WTC11 (cell line): ENCODE results near the gene MYOM3. TPM values are rescaled to one million over a fixed set of nuclear protein-coding genes. Genes with fewer than 3 reads are reported as not detected.

ENCODE experiments used
- ATAC-seq: fragments of 200-7000 bp; cut with Tn5 transposase; 2 replicates; pipeline ENCODE4 v1.10.0; 2021; ENCODE audit warnings: mild to moderate bottlenecking, moderate library complexity
- CTCF ChIA-PET: fragments of 300-600 bp; sonication (Branson Sonifier 250); formaldehyde crosslinking; loops from one replicate; lab custom pipeline; 2021; ENCODE audit warnings: antibody characterized with exemption; lab: Charles Lee
- POLR2A ChIA-PET: fragments of 350-600 bp; sonication (Branson Sonifier 250); formaldehyde crosslinking; loops from one replicate; lab custom pipeline; 2021; ENCODE audit warnings: antibody characterized with exemption; lab: Charles Lee
- DNase-seq: peaks from one replicate; pipeline ENCODE4 v3.0.0; 2021; ENCODE audit warnings: low spot score
- H3K27ac Mint-ChIP-seq: 2 replicates; pipeline ENCODE4 v1.8.0; 2021; ENCODE audit warnings: mixed read lengths
- H3K27me3 Mint-ChIP-seq: 2 replicates; pipeline ENCODE4 v1.8.0; 2021; ENCODE audit warnings: low read depth, mild to moderate bottlenecking, moderate library complexity, mixed read lengths
- H3K36me3 Mint-ChIP-seq: 2 replicates; pipeline ENCODE4 v1.8.0; 2021; ENCODE audit warnings: mixed read lengths
- H3K4me1 Mint-ChIP-seq: 2 replicates; pipeline ENCODE4 v1.8.0; 2022; ENCODE audit warnings: mixed read lengths
- H3K4me3 Mint-ChIP-seq: 2 replicates; pipeline ENCODE4 v1.8.0; 2021; ENCODE audit warnings: mild to moderate bottlenecking, moderate library complexity, mixed read lengths
- H3K9me3 Mint-ChIP-seq: 2 replicates; pipeline ENCODE4 v1.8.0; 2021; ENCODE audit warnings: mixed read lengths
- EMX1 ChIP-seq: fragments of 250-450 bp; sonication (Bioruptor Pico); IDR thresholded peaks from 2 replicates; pipeline ENCODE4 v1.8.0; 2021; ENCODE audit warnings: mild to moderate bottlenecking
- MYBL2 ChIP-seq: sonication (generic); formaldehyde crosslinking; IDR thresholded peaks from 2 replicates; pipeline ENCODE4 v1.8.1; 2023; ENCODE audit warnings: mild to moderate bottlenecking, moderate library complexity, missing genetic modification reagents
- NR3C1 ChIP-seq: sonication (generic); formaldehyde crosslinking; conservative IDR thresholded peaks from 2 replicates; pipeline ENCODE4 v1.8.1; 2023; ENCODE audit warnings: low read depth, mild to moderate bottlenecking, missing genetic modification reagents
- SP1 ChIP-seq: sonication (generic); formaldehyde crosslinking; conservative IDR thresholded peaks from 2 replicates; pipeline ENCODE4 v1.8.1; 2022; ENCODE audit warnings: missing genetic modification reagents
- ZBTB21 ChIP-seq: sonication (generic); formaldehyde crosslinking; IDR thresholded peaks from 2 replicates; pipeline ENCODE4 v1.8.1; 2023; ENCODE audit warnings: mild to moderate bottlenecking, missing genetic modification reagents, borderline replicate concordance
- ZNF423 ChIP-seq: fragments of 250-450 bp; sonication (Bioruptor Pico); IDR thresholded peaks from 2 replicates; pipeline ENCODE4 v2.1.2; 2022; ENCODE audit warnings: mild to moderate bottlenecking, moderate library complexity
- total RNA-seq: library from RNA; stranded (reverse); gene quantifications from 3 replicates; pipeline ENCODE4 v1.2.3, GENCODE V29; 2021
- TF ChIP-seq, protein P1 (sequence below): fragments of 250-450 bp; sonication (Bioruptor Pico); IDR thresholded peaks from 2 replicates; pipeline ENCODE4 v2.1.2; 2022; ENCODE audit warnings: mild to moderate bottlenecking, moderate library complexity
- TF ChIP-seq, protein P2 (sequence below): sonication (generic); formaldehyde crosslinking; IDR thresholded peaks from 2 replicates; pipeline ENCODE4 v1.8.1; 2022; ENCODE audit warnings: mild to moderate bottlenecking, moderate library complexity, missing genetic modification reagents
- TF ChIP-seq, protein P3 (sequence below): sonication (generic); formaldehyde crosslinking; IDR thresholded peaks from 2 replicates; pipeline ENCODE4 v1.8.0; 2023; ENCODE audit warnings: missing genetic modification reagents, mild to moderate bottlenecking, borderline replicate concordance
- TF ChIP-seq, protein P4 (sequence below): sonication (generic); formaldehyde crosslinking; IDR thresholded peaks from 2 replicates; pipeline ENCODE4 v1.8.0; 2022; ENCODE audit warnings: mild to moderate bottlenecking, missing genetic modification reagents
- TF ChIP-seq, protein P5 (sequence below): sonication (generic); formaldehyde crosslinking; IDR thresholded peaks from 2 replicates; pipeline ENCODE4 v1.8.1; 2023; ENCODE audit warnings: mild to moderate bottlenecking, missing genetic modification reagents, moderate library complexity
- TF ChIP-seq, protein P6 (sequence below): fragments of 250-450 bp; sonication (Bioruptor Pico); IDR thresholded peaks from 2 replicates; pipeline ENCODE4 v1.9.0; 2021; ENCODE audit warnings: moderate library complexity, mild to moderate bottlenecking, inconsistent platforms, borderline replicate concordance

MYOM3 gene
- total RNA-seq, 1 experiment from 2014 or later = 0.13 TPM

DNA sequence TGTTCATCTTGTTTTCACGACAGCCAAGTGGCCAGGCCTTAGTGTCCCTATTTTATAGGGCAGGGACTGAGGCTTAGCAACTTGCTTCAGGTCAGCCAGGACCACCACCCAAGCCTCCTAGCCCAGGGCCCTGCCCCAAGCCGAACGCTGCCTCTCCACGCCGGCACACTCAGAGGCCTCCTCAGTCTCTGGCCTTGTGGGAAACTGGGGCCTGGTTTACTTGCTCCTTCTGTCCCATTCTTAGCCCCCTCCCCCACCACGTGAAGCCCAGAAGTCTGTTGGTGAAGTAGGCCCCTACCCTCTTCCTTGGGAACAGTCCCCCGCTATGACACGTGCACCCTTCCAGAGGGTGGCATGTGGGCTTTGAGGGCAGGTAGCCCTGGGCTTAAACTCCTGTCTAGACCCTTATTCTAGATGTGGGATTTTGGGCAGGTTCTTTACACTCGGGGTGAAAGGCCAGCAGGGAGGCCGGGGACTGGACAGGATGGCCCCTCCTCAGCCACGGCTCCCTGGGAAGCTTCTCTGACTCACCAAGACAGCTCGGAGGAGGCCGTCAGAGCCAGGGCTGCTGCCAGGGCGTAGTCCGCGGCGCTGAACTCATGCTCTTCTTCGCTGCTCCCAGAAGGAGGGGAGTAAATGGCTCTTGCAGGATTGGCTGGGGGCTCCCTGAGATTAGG lies 4.3 kb downstream of the MYOM3 start:
- H3K4me1 Mint-ChIP-seq = peaks cover 15% of the 10 kb centered on the region
- no peaks in the 10 kb centered on the region for H3K27me3 Mint-ChIP-seq
- DNase-seq (no peak), ATAC-seq (no peak)
- no peaks in the 10 kb centered on the region for H3K36me3 Mint-ChIP-seq
- H3K27ac Mint-ChIP-seq = no peak overlapping the region
- ChIA-PET CTCF (no interaction called here), POLR2A (no interaction called here)
- TF ChIP-seq MYBL2 (CRISPR knock-in tag) (no peak), EMX1 (no peak)
- TF ChIP-seq, protein P1, sequence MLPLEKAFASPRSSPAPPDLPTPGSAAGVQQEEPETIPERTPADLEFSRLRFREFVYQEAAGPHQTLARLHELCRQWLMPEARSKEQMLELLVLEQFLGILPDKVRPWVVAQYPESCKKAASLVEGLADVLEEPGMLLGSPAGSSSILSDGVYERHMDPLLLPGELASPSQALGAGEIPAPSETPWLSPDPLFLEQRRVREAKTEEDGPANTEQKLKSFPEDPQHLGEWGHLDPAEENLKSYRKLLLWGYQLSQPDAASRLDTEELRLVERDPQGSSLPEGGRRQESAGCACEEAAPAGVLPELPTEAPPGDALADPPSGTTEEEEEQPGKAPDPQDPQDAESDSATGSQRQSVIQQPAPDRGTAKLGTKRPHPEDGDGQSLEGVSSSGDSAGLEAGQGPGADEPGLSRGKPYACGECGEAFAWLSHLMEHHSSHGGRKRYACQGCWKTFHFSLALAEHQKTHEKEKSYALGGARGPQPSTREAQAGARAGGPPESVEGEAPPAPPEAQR = no peak
- H3K9me3 Mint-ChIP-seq = no peaks in the 10 kb centered on the region
- H3K4me3 Mint-ChIP-seq = no peak overlapping the region

DNA sequence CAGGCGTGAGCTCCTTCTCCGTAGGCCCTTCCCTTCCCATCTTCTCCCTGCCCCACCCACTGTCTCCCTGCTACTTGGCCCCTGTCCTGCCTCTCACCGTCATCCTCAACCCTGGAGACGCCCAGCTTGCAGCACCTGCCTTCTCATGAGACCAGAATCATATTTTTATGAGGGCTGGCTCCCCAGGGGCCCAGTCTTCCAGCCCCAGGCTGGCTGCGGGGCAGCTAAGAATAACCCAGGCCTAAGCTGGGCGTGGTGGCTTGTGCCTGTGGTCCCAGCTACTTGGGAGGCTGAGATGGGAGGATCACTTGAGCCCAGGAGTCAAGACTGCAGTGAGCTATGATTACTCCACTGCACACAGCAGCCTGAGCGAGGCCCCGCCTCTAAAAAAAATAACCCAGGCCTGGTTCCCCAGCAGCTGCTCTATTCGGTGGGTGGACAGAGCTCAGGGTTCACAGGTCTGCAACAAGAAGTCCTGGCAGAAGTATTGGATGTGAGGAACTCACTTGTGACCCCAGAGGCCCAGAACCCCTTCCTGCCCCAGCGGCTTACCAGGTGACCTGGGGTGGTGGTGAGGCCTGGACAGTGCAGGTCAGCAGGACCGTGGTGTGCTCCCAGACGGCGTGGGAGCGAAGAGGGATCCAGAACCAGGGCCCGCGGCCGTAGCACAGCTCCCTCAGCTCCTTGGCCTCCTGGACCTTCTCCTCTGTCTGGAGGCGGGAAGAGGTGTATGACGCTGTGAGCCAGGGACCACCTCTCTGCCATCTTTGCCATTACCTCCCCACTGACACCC lies 6.4 kb downstream of the MYOM3 start:
- Mint-ChIP-seq H3K36me3 (no peaks in the 10 kb centered on the region), H3K27me3 (no peaks in the 10 kb centered on the region), H3K27ac (no peak overlapping the region), H3K4me1 (peaks cover 3% of the 10 kb centered on the region; the same call in 1 of the 2 replicates), H3K4me3 (no peak overlapping the region), H3K9me3 (no peaks in the 10 kb centered on the region)
- POLR2A ChIA-PET = interaction anchor here (0.6 kb wide), 1 partner anchor 65 kb away, joined by 3 read pairs; no protein-coding TSS in a partner anchor
- DNase-seq (no peak), ATAC-seq (no peak)
- CTCF ChIA-PET = interaction anchor here (0.6 to 1.4 kb wide), 3 partner anchors 11 to 182 kb away, joined by 3 to 7 read pairs (median 3); no protein-coding TSS in a partner anchor
- TF ChIP-seq, protein P2, sequence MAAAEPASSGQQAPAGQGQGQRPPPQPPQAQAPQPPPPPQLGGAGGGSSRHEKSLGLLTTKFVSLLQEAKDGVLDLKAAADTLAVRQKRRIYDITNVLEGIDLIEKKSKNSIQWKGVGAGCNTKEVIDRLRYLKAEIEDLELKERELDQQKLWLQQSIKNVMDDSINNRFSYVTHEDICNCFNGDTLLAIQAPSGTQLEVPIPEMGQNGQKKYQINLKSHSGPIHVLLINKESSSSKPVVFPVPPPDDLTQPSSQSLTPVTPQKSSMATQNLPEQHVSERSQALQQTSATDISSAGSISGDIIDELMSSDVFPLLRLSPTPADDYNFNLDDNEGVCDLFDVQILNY (CRISPR knock-in tag) = no peak
- TF ChIP-seq, protein P3, sequence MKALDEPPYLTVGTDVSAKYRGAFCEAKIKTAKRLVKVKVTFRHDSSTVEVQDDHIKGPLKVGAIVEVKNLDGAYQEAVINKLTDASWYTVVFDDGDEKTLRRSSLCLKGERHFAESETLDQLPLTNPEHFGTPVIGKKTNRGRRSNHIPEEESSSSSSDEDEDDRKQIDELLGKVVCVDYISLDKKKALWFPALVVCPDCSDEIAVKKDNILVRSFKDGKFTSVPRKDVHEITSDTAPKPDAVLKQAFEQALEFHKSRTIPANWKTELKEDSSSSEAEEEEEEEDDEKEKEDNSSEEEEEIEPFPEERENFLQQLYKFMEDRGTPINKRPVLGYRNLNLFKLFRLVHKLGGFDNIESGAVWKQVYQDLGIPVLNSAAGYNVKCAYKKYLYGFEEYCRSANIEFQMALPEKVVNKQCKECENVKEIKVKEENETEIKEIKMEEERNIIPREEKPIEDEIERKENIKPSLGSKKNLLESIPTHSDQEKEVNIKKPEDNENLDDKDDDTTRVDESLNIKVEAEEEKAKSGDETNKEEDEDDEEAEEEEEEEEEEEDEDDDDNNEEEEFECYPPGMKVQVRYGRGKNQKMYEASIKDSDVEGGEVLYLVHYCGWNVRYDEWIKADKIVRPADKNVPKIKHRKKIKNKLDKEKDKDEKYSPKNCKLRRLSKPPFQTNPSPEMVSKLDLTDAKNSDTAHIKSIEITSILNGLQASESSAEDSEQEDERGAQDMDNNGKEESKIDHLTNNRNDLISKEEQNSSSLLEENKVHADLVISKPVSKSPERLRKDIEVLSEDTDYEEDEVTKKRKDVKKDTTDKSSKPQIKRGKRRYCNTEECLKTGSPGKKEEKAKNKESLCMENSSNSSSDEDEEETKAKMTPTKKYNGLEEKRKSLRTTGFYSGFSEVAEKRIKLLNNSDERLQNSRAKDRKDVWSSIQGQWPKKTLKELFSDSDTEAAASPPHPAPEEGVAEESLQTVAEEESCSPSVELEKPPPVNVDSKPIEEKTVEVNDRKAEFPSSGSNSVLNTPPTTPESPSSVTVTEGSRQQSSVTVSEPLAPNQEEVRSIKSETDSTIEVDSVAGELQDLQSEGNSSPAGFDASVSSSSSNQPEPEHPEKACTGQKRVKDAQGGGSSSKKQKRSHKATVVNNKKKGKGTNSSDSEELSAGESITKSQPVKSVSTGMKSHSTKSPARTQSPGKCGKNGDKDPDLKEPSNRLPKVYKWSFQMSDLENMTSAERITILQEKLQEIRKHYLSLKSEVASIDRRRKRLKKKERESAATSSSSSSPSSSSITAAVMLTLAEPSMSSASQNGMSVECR = no peak
- TF ChIP-seq, protein P4, sequence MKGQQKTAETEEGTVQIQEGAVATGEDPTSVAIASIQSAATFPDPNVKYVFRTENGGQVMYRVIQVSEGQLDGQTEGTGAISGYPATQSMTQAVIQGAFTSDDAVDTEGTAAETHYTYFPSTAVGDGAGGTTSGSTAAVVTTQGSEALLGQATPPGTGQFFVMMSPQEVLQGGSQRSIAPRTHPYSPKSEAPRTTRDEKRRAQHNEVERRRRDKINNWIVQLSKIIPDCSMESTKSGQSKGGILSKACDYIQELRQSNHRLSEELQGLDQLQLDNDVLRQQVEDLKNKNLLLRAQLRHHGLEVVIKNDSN = no peak
- TF ChIP-seq SP1 (CRISPR knock-in tag) (no peak), ZBTB21 (no peak), EMX1 (no peak), NR3C1 (CRISPR knock-in tag) (no peak), ZNF423 (CRISPR knock-in tag) (no peak)
- TF ChIP-seq, protein P5, sequence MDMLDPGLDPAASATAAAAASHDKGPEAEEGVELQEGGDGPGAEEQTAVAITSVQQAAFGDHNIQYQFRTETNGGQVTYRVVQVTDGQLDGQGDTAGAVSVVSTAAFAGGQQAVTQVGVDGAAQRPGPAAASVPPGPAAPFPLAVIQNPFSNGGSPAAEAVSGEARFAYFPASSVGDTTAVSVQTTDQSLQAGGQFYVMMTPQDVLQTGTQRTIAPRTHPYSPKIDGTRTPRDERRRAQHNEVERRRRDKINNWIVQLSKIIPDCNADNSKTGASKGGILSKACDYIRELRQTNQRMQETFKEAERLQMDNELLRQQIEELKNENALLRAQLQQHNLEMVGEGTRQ (CRISPR knock-in tag) = no peak
- TF ChIP-seq, protein P6, sequence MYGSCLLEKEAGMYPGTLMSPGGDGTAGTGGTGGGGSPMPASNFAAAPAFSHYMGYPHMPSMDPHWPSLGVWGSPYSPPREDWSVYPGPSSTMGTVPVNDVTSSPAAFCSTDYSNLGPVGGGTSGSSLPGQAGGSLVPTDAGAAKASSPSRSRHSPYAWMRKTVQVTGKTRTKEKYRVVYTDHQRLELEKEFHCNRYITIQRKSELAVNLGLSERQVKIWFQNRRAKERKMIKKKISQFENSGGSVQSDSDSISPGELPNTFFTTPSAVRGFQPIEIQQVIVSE (CRISPR knock-in tag) = no peak
